Ovary (tissue), 3 donors: ENCODE results near the gene RBM47.

Experiments
- CTCF ChIP-seq, 3 donors: fragments of 450-650 bp in 2 of 3; fragments of 200-600 bp in 1 of 3; IDR thresholded peaks; one replicate each; pipeline versions ENCODE4 v1.5.1 to v1.8.0; 2016 to 2022; ENCODE audit warnings: antibody characterized with exemption in 3 of 3, mild to moderate bottlenecking in 1 of 3
- POLR2A ChIP-seq: fragments of 450-650 bp; IDR thresholded peaks from one replicate; pipeline ENCODE4 v1.6.1; 2017; ENCODE audit warnings: antibody characterized with exemption, mild to moderate bottlenecking, moderate library complexity
- donor health status: DM: no; HTN: no; CAD: no.

DNA sequence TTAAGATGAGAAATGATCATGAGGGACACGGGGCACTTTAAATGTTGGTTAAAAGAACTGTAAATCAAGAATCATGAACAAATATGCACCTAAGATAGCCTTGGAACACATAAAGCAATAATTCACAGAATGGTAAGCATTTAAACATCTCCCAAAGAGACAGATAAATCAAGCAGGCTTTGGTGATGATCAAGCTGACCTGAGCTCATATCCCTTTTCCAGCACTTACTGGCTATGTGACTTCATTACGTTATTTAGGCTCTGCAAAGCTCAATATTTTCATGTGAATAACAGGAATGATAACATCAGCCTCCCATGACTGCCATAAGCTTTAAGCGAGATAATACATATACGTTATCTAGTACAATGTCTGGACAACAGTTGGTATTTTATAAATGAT lies 239.7 kb downstream of the RBM47 start:
- TF ChIP-seq CTCF (IDR thresholded peaks at IDR 0.05) (no peak), POLR2A (no peak)
